ENCODE data around the gene PPP2R2C.

Gene PPP2R2C

GRCh38 chr4:6504900-6505496 lies 32.6 kb upstream of the PPP2R2C start:
- H3K36me3 ChIP-seq (ENCODE audit: control insufficient read depth in 1 of 2, insufficient read depth in 2 of 2, low read length in 2 of 2): no peaks in the 10 kb centered on the region
- H3K4me3 ChIP-seq (ENCODE audit: low read depth in 1 of 2, low read length in 2 of 2): no peak overlapping the region
- no peak overlapping the region for H3K27ac ChIP-seq (ENCODE audit: low read depth, low read length)
- no peak overlapping the region for H3K9ac ChIP-seq (ENCODE audit: low read depth in 1 of 2, low read length in 2 of 2)
- H3K27me3 ChIP-seq (ENCODE audit: control insufficient read depth in 1 of 2, insufficient read depth in 2 of 2, low read length in 2 of 2): no peaks in the 10 kb centered on the region
- peaks cover 3 to 10% of the 10 kb centered on the region in 2 donors for H3K9me3 ChIP-seq (ENCODE audit: control insufficient read depth in 1 of 2, low read length in 2 of 2)
- no peaks in the 10 kb centered on the region for H3K4me1 ChIP-seq (ENCODE audit: control insufficient read depth in 1 of 2, insufficient read depth in 2 of 2, low read length in 2 of 2)

GRCh38 chr4:6502747-6503465 lies 30.5 kb upstream of the PPP2R2C start:
- Histone ChIP-seq H3K9ac (ENCODE audit: low read depth in 1 of 2, low read length in 2 of 2) (no peak overlapping the region), H3K9me3 (ENCODE audit: control insufficient read depth in 1 of 2, low read length in 2 of 2) (peaks cover 3 to 10% of the 10 kb centered on the region in 2 donors), H3K4me3 (ENCODE audit: low read depth in 1 of 2, low read length in 2 of 2) (no peak overlapping the region), H3K27me3 (ENCODE audit: control insufficient read depth in 1 of 2, insufficient read depth in 2 of 2, low read length in 2 of 2) (peaks cover 0 to 3% of the 10 kb centered on the region in 2 donors), H3K27ac (ENCODE audit: low read depth, low read length) (no peak overlapping the region), H3K36me3 (ENCODE audit: control insufficient read depth in 1 of 2, insufficient read depth in 2 of 2, low read length in 2 of 2) (no peaks in the 10 kb centered on the region), H3K4me1 (ENCODE audit: control insufficient read depth in 1 of 2, insufficient read depth in 2 of 2, low read length in 2 of 2) (no peaks in the 10 kb centered on the region)

GRCh38 chr4:6502147-6502546 lies 29.7 kb upstream of the PPP2R2C start:
- H3K9ac ChIP-seq (ENCODE audit: low read depth in 1 of 2, low read length in 2 of 2): no peak overlapping the region

GRCh38 chr4:6501171-6501570 lies 28.8 kb upstream of the PPP2R2C start:
- Histone ChIP-seq H3K4me3 (ENCODE audit: low read depth in 1 of 2, low read length in 2 of 2) (no peak overlapping the region), H3K36me3 (ENCODE audit: control insufficient read depth in 1 of 2, insufficient read depth in 2 of 2, low read length in 2 of 2) (no peaks in the 10 kb centered on the region), H3K9ac (ENCODE audit: low read depth in 1 of 2, low read length in 2 of 2) (no peak overlapping the region), H3K9me3 (ENCODE audit: control insufficient read depth in 1 of 2, low read length in 2 of 2) (peaks cover 3 to 5% of the 10 kb centered on the region in 2 donors), H3K27me3 (ENCODE audit: control insufficient read depth in 1 of 2, insufficient read depth in 2 of 2, low read length in 2 of 2) (peaks cover 0 to 3% of the 10 kb centered on the region in 2 donors), H3K4me1 (ENCODE audit: control insufficient read depth in 1 of 2, insufficient read depth in 2 of 2, low read length in 2 of 2) (no peaks in the 10 kb centered on the region), H3K27ac (ENCODE audit: low read depth, low read length) (no peak overlapping the region)

More at GRCh38 chr4:6502147-6502546, 29.7 kb upstream of the PPP2R2C start:
- no peaks in the 10 kb centered on the region for H3K36me3 ChIP-seq (ENCODE audit: control insufficient read depth in 1 of 2, insufficient read depth in 2 of 2, low read length in 2 of 2)
- H3K27me3 ChIP-seq (ENCODE audit: control insufficient read depth in 1 of 2, insufficient read depth in 2 of 2, low read length in 2 of 2): peaks cover 0 to 3% of the 10 kb centered on the region in 2 donors
- H3K4me1 ChIP-seq (ENCODE audit: control insufficient read depth in 1 of 2, insufficient read depth in 2 of 2, low read length in 2 of 2): no peaks in the 10 kb centered on the region
- H3K4me3 ChIP-seq (ENCODE audit: low read depth in 1 of 2, low read length in 2 of 2): no peak overlapping the region
- no peak overlapping the region for H3K27ac ChIP-seq (ENCODE audit: low read depth, low read length)
- H3K9me3 ChIP-seq (ENCODE audit: control insufficient read depth in 1 of 2, low read length in 2 of 2): peaks cover 3 to 8% of the 10 kb centered on the region in 2 donors

- no peaks in the 10 kb centered on the region for H3K36me3 ChIP-seq (ENCODE audit: control insufficient read depth in 1 of 2, insufficient read depth in 2 of 2, low read length in 2 of 2)
- no peak overlapping the region for H3K27ac ChIP-seq (ENCODE audit: low read depth, low read length)
- H3K4me1 ChIP-seq (ENCODE audit: control insufficient read depth in 1 of 2, insufficient read depth in 2 of 2, low read length in 2 of 2): no peaks in the 10 kb centered on the region
- H3K27me3 ChIP-seq (ENCODE audit: control insufficient read depth in 1 of 2, insufficient read depth in 2 of 2, low read length in 2 of 2): peaks cover 0 to 3% of the 10 kb centered on the region in 2 donors
- no peak overlapping the region for H3K4me3 ChIP-seq (ENCODE audit: low read depth in 1 of 2, low read length in 2 of 2)
- no peak overlapping the region for H3K9ac ChIP-seq (ENCODE audit: low read depth in 1 of 2, low read length in 2 of 2)
- peaks cover 3 to 5% of the 10 kb centered on the region in 2 donors for H3K9me3 ChIP-seq (ENCODE audit: control insufficient read depth in 1 of 2, low read length in 2 of 2)
Measured at GRCh38 chr4:6500481-6501140, 28.2 kb upstream of the PPP2R2C start.

- H3K27me3 ChIP-seq (ENCODE audit: control insufficient read depth in 1 of 2, insufficient read depth in 2 of 2, low read length in 2 of 2): peaks cover 0 to 3% of the 10 kb centered on the region in 2 donors
- no peak overlapping the region for H3K9ac ChIP-seq (ENCODE audit: low read depth in 1 of 2, low read length in 2 of 2)
- no peaks in the 10 kb centered on the region for H3K4me1 ChIP-seq (ENCODE audit: control insufficient read depth in 1 of 2, insufficient read depth in 2 of 2, low read length in 2 of 2)
- no peaks in the 10 kb centered on the region for H3K36me3 ChIP-seq (ENCODE audit: control insufficient read depth in 1 of 2, insufficient read depth in 2 of 2, low read length in 2 of 2)
- H3K4me3 ChIP-seq (ENCODE audit: low read depth in 1 of 2, low read length in 2 of 2): no peak overlapping the region
- H3K27ac ChIP-seq (ENCODE audit: low read depth, low read length): no peak overlapping the region
- peaks cover 0 to 3% of the 10 kb centered on the region in 2 donors for H3K9me3 ChIP-seq (ENCODE audit: control insufficient read depth in 1 of 2, low read length in 2 of 2)
Measured at GRCh38 chr4:6499238-6499600, 26.8 kb upstream of the PPP2R2C start.

GRCh38 chr4:6498511-6499237 lies 26.3 kb upstream of the PPP2R2C start:
- H3K27ac ChIP-seq (ENCODE audit: low read depth, low read length): no peak overlapping the region
- no peak overlapping the region for H3K9ac ChIP-seq (ENCODE audit: low read depth in 1 of 2, low read length in 2 of 2)
- no peaks in the 10 kb centered on the region for H3K9me3 ChIP-seq (ENCODE audit: control insufficient read depth in 1 of 2, low read length in 2 of 2)
- H3K4me1 ChIP-seq (ENCODE audit: control insufficient read depth in 1 of 2, insufficient read depth in 2 of 2, low read length in 2 of 2): peaks cover 0 to 3% of the 10 kb centered on the region in 2 donors
- no peaks in the 10 kb centered on the region for H3K36me3 ChIP-seq (ENCODE audit: control insufficient read depth in 1 of 2, insufficient read depth in 2 of 2, low read length in 2 of 2)
- no peak overlapping the region for H3K4me3 ChIP-seq (ENCODE audit: low read depth in 1 of 2, low read length in 2 of 2)
- peaks cover 0 to 3% of the 10 kb centered on the region in 2 donors for H3K27me3 ChIP-seq (ENCODE audit: control insufficient read depth in 1 of 2, insufficient read depth in 2 of 2, low read length in 2 of 2)

GRCh38 chr4:6497796-6498195 lies 25.4 kb upstream of the PPP2R2C start:
- peaks cover 0 to 10% of the 10 kb centered on the region in 2 donors for H3K27me3 ChIP-seq (ENCODE audit: control insufficient read depth in 1 of 2, insufficient read depth in 2 of 2, low read length in 2 of 2)
- H3K27ac ChIP-seq (ENCODE audit: low read depth, low read length): no peak overlapping the region
- no peaks in the 10 kb centered on the region for H3K9me3 ChIP-seq (ENCODE audit: control insufficient read depth in 1 of 2, low read length in 2 of 2)
- no peak overlapping the region for H3K9ac ChIP-seq (ENCODE audit: low read depth in 1 of 2, low read length in 2 of 2)
- no peaks in the 10 kb centered on the region for H3K36me3 ChIP-seq (ENCODE audit: control insufficient read depth in 1 of 2, insufficient read depth in 2 of 2, low read length in 2 of 2)
- peaks cover 0 to 3% of the 10 kb centered on the region in 2 donors for H3K4me1 ChIP-seq (ENCODE audit: control insufficient read depth in 1 of 2, insufficient read depth in 2 of 2, low read length in 2 of 2)
- H3K4me3 ChIP-seq (ENCODE audit: low read depth in 1 of 2, low read length in 2 of 2): no peak overlapping the region

GRCh38 chr4:6495736-6496135 lies 23.3 kb upstream of the PPP2R2C start:
- H3K36me3 ChIP-seq (ENCODE audit: control insufficient read depth in 1 of 2, insufficient read depth in 2 of 2, low read length in 2 of 2): no peaks in the 10 kb centered on the region
- peaks cover 0 to 3% of the 10 kb centered on the region in 2 donors for H3K4me1 ChIP-seq (ENCODE audit: control insufficient read depth in 1 of 2, insufficient read depth in 2 of 2, low read length in 2 of 2)
- H3K27me3 ChIP-seq (ENCODE audit: control insufficient read depth in 1 of 2, insufficient read depth in 2 of 2, low read length in 2 of 2): peaks cover 0 to 15% of the 10 kb centered on the region in 2 donors
- H3K9ac ChIP-seq (ENCODE audit: low read depth in 1 of 2, low read length in 2 of 2): no peak overlapping the region
- no peak overlapping the region for H3K4me3 ChIP-seq (ENCODE audit: low read depth in 1 of 2, low read length in 2 of 2)
- H3K9me3 ChIP-seq (ENCODE audit: control insufficient read depth in 1 of 2, low read length in 2 of 2): peaks cover 0 to 8% of the 10 kb centered on the region in 2 donors
- H3K27ac ChIP-seq (ENCODE audit: low read depth, low read length): no peak overlapping the region

- peaks cover 0 to 8% of the 10 kb centered on the region in 2 donors for H3K9me3 ChIP-seq (ENCODE audit: control insufficient read depth in 1 of 2, low read length in 2 of 2)
- H3K4me3 ChIP-seq (ENCODE audit: low read depth in 1 of 2, low read length in 2 of 2): no peak overlapping the region
- no peaks in the 10 kb centered on the region for H3K36me3 ChIP-seq (ENCODE audit: control insufficient read depth in 1 of 2, insufficient read depth in 2 of 2, low read length in 2 of 2)
- H3K27me3 ChIP-seq (ENCODE audit: control insufficient read depth in 1 of 2, insufficient read depth in 2 of 2, low read length in 2 of 2): peaks cover 0 to 15% of the 10 kb centered on the region in 2 donors
- H3K4me1 ChIP-seq (ENCODE audit: control insufficient read depth in 1 of 2, insufficient read depth in 2 of 2, low read length in 2 of 2): peaks cover 0 to 3% of the 10 kb centered on the region in 2 donors
- no peak overlapping the region for H3K27ac ChIP-seq (ENCODE audit: low read depth, low read length)
- no peak overlapping the region for H3K9ac ChIP-seq (ENCODE audit: low read depth in 1 of 2, low read length in 2 of 2)
Measured at GRCh38 chr4:6495296-6495590, 22.8 kb upstream of the PPP2R2C start.
